ENCODE results near the gene RAB40C.

DNA sequence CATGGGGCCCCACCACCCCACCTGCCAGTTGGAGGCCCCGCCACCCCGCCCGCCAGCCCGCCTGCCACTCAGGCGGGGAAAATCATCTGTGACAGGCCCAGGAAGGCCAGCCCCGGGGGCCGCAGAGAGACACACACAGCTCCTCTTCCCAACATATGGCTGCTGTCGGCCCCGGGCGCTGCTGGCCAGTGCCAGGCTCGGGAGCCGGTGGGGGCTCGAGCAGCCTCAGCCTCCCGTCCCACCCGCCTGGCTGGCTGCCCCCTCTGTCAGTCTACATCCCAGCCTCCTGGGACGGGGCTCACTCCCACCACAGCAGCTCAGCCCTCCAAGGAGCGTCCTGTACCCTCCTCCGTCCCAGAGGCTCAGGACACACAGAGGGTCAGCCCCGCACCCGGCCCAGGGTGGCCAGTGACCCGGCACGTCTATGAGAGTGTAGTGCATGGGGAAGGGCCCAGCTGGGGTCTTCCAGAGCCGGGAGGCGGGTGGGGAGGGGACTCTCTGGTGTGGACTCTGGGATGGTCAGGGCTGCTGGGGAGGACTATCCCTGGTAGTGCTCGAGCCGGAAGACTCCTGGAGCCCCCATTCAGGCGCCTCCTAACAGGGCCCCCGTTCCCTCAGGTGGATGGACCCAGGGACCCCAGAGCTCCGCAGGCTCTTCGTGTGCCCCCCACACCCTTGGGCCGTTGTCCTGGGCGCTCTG is 33.2 kb upstream of the RAB40C start:
- TF ChIP-seq POLR2AphosphoS5 (IDR thresholded peaks at IDR 0.05; ENCODE audit: low read depth): no peak
- TF ChIP-seq, protein P1, sequence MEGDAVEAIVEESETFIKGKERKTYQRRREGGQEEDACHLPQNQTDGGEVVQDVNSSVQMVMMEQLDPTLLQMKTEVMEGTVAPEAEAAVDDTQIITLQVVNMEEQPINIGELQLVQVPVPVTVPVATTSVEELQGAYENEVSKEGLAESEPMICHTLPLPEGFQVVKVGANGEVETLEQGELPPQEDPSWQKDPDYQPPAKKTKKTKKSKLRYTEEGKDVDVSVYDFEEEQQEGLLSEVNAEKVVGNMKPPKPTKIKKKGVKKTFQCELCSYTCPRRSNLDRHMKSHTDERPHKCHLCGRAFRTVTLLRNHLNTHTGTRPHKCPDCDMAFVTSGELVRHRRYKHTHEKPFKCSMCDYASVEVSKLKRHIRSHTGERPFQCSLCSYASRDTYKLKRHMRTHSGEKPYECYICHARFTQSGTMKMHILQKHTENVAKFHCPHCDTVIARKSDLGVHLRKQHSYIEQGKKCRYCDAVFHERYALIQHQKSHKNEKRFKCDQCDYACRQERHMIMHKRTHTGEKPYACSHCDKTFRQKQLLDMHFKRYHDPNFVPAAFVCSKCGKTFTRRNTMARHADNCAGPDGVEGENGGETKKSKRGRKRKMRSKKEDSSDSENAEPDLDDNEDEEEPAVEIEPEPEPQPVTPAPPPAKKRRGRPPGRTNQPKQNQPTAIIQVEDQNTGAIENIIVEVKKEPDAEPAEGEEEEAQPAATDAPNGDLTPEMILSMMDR (IDR thresholded peaks at IDR 0.05; ENCODE audit: insufficient read depth, low read length): no peak
- TF ChIP-seq, protein P2, sequence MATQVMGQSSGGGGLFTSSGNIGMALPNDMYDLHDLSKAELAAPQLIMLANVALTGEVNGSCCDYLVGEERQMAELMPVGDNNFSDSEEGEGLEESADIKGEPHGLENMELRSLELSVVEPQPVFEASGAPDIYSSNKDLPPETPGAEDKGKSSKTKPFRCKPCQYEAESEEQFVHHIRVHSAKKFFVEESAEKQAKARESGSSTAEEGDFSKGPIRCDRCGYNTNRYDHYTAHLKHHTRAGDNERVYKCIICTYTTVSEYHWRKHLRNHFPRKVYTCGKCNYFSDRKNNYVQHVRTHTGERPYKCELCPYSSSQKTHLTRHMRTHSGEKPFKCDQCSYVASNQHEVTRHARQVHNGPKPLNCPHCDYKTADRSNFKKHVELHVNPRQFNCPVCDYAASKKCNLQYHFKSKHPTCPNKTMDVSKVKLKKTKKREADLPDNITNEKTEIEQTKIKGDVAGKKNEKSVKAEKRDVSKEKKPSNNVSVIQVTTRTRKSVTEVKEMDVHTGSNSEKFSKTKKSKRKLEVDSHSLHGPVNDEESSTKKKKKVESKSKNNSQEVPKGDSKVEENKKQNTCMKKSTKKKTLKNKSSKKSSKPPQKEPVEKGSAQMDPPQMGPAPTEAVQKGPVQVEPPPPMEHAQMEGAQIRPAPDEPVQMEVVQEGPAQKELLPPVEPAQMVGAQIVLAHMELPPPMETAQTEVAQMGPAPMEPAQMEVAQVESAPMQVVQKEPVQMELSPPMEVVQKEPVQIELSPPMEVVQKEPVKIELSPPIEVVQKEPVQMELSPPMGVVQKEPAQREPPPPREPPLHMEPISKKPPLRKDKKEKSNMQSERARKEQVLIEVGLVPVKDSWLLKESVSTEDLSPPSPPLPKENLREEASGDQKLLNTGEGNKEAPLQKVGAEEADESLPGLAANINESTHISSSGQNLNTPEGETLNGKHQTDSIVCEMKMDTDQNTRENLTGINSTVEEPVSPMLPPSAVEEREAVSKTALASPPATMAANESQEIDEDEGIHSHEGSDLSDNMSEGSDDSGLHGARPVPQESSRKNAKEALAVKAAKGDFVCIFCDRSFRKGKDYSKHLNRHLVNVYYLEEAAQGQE (IDR thresholded peaks at IDR 0.05; ENCODE audit: insufficient replicate concordance, low read depth): no peak

Measured in HL-60 (cell line).